Stimulated activated CD4-positive, alpha-beta T cell treated with anti-CD3 and anti-CD28 coated beads, Interleukin-12 subunit alpha, Interleukin-12 subunit beta, amount 100 ng/mL, for 4 hours (primary cell): ENCODE data around the gene TAS2R20.

Source experiments
- DNase-seq: peaks from one replicate; pipeline ENCODE4 v3.0.0-alpha.2; 2020

Gene TAS2R20

GRCh38 chr12:10957741-10958140 lies 40.4 kb downstream of the TAS2R20 start:
- DNase-seq = no peak

DNA sequence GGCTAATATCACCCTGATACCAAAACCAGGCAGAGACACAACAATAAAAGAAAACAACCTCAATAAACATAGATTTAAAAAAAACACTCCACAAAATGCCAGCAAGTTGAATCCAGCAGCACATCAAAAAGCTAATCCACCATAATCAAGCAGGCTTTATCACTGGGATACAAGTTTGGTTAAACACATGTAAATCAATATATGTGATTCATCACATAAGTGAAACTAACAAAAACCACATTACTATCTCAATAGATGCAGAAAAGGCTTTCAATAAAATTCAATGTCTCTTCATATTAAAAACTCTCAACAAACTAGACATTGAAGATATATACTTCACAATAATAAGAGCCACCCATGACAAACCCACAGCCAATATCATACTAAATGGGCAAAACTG lies 42.0 kb downstream of the TAS2R20 start:
- no peak for DNase-seq

- DNase-seq = no peak
Measured at GRCh38 chr12:10952645-10953044, 45.5 kb downstream of the TAS2R20 start.
